Kidney epithelial cell (primary cell): ENCODE results near the gene HEXIM2. TPM values are rescaled to one million over a fixed set of nuclear protein-coding genes. Genes with fewer than 3 reads are reported as not detected.

ENCODE experiments used
- DNase-seq: peaks from one replicate; pipeline ENCODE4 v3.0.0-alpha.2; 2010; ENCODE audit warnings: low read depth
- H3K27me3 ChIP-seq: 2 replicates; pipeline ENCODE4 v1.6.0; 2011; ENCODE audit warnings: low read length; ENCODE audit not compliant: control insufficient read depth, insufficient read depth
- H3K36me3 ChIP-seq: 2 replicates; pipeline ENCODE4 v1.5.1; 2011; ENCODE audit warnings: low read length; ENCODE audit not compliant: control insufficient read depth, insufficient read depth
- H3K4me3 ChIP-seq: 2 replicates; pipeline ENCODE4 v1.5.1; 2011; ENCODE audit warnings: low read depth, mild to moderate bottlenecking, control low read depth, low read length
- CTCF ChIP-seq: IDR thresholded peaks from 2 replicates; pipeline ENCODE4 v1.5.1; 2011; ENCODE audit warnings: mild to moderate bottlenecking, moderate library complexity, low read length, control low read depth, inconsistent platforms; ENCODE audit not compliant: insufficient read depth, poor library complexity, severe bottlenecking
- total RNA-seq: library from RNA; depleted of rRNA; stranded (reverse); fragments of >200 nt; gene quantifications from 2 replicates; pipeline ENCODE4 v1.2.3, GENCODE V29; 2015

The HEXIM2 gene
- 7.7 and 10.4 TPM in 2 replicates for total RNA-seq

DNA sequence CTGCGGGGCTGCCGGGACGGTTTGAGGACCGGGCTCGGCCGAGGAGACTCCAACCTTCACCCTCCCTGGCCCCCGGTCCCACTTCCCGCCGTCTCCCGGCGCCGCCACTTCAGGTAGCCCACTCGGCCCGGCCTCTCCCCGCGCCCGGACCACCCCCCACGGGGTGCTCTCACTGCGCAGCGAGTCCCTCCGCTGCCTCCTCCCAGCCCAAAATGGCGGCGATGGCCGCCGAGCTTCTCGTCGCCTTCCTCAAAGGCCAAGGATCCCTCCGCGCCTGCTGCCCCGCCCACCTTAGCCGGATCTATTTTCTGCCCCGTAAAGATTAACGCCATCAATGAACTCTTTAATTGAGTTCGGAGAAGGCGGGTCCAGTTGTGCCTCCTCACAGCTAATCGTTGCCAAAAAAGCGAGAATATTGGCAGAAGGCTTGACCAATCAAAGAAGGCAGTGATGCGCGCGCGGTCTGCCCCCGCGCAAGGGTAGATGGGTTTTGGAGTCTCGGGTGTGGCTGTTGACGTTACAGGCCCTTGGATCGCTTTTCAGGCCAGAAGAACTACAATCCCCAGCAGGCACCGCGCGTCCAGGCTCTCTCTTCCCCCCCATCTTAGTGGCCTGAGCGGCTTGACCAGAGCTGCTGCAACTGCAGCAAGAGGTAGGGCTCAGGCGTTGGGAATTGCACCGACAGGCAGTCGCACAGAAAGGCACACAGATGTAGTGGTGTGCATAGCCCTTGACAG, at the start of gene HEXIM2:
HEXIM2 (plus strand) TSS at position 588 of the 737 bp plus-strand sequence. CDS start 919 bp downstream, outside the sequence.
- H3K4me3 ChIP-seq, result peak within 1 kb of the TSS; percentile 73

GRCh38 chr17:45112559-45113423, 48.9 kb upstream of the HEXIM2 start:
- Histone ChIP-seq H3K4me3 (no peak overlapping the region), H3K27me3 (no peaks in the 10 kb centered on the region), H3K36me3 (no peaks in the 10 kb centered on the region)
- DNase-seq, result no peak
- TF ChIP-seq CTCF, result no peak

More for the DNA sequence above, at the start of gene HEXIM2:
- H3K36me3 ChIP-seq, result no peaks in the 10 kb centered on the region
- no peaks in the 10 kb centered on the region for H3K27me3 ChIP-seq
- DNase-seq, result peak; percentile 96
- TF ChIP-seq CTCF, result no peak

DNA sequence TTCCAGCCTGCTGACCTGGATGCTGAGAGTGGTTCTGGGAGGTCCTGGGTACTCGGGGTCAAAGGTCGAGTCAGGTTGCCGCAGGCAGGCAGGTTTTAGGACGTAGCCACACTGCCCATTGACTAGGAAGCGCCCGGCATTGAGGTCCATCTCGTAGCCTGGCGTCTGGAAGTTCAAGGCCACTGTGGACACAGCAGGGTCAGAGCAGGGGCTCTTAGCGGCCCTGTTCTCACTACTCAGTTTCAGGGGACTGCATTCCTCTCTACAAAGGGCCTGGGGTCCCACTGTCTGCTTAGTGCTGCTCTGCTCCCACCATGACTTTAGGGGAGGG, 48.3 kb upstream of the HEXIM2 start:
- H3K4me3 ChIP-seq, result no peak overlapping the region

DNA sequence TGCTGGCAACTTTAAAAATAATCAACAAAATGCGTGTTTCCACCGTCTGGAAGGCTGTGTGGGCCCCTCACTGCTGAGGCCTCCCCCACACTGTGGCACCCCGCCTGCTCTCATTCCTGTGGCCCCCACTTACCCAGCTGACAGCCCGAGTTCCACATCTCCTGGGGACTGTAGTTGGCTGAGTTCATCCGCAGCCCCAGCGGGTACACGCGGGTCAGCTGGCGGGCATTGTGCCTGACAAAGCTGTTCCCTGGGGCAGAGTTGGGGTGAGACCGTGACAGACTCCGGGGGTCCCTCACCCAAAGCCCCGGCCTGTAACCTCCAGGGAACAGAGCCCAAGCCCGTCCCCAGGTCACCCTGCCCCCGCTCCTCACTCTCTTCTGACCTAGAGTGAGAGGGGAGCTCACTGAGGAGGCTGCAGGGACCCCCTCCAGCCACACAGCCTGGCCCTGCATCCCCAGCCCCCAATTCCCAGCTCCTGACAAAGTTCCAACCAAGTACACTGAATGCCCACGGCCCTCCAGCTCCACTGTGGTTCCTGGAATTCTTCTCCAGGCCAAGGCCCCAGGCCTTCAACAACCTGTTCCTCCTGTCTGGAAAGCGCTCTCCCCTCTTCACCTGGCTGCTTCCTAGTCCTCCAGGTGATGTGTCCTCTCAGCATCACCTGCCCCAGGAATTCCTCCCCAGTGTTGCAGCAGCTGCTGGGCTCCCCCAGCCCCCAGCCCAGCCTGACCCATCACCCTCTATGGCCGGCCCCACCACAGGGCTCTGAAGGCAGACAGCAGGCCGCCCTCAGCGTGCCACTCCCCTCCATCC, 47.4 kb upstream of the HEXIM2 start:
- Histone ChIP-seq H3K27me3 (no peaks in the 10 kb centered on the region), H3K4me3 (no peak overlapping the region), H3K36me3 (no peaks in the 10 kb centered on the region)
- no peak for TF ChIP-seq CTCF
- DNase-seq, result no peak

More for the DNA sequence above, 48.3 kb upstream of the HEXIM2 start:
- DNase-seq, result no peak
- no peaks in the 10 kb centered on the region for H3K27me3 ChIP-seq
- TF ChIP-seq CTCF, result no peak
- H3K36me3 ChIP-seq, result no peaks in the 10 kb centered on the region

GRCh38 chr17:45115015-45115625, 46.6 kb upstream of the HEXIM2 start:
- Histone ChIP-seq H3K4me3 (no peak overlapping the region), H3K36me3 (peaks cover under 1% of the 10 kb centered on the region), H3K27me3 (no peaks in the 10 kb centered on the region)
- TF ChIP-seq CTCF, result no peak
- no peak for DNase-seq
